ENCODE data around the gene GLT8D2.

GLT8D2 gene

DNA sequence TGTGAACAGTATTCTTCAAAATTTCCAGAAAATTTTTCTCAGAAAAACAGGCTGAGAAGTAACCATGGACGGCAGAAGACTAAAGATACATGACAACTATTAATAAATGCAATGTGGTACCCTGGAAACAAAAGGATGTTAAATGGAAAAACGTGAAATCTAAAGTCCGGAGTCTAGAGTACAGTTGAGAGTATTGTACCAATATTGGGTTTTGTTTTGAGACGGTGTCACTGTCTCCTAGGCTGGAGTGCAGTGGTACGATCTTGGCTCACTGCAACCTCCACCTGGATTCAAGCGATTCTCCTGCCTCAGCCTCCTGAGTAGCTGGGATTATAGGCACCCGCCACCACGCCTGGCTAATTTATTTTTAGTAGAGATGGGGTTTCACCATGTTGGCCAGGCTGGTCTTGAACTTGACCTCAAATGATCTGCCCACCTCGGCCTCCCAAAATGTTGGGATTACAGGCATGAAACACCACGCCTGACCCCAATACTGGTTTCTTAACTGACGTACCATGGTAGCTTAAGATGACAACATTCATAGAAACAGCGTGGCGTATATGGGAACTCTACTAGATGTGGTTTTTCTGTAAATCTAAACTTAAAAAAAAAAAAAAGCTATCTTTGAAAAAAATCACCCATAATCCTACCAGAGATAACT is 101.1 kb downstream of the GLT8D2 start:
- no peak for DNase-seq (ENCODE audit: low read depth)

DNA sequence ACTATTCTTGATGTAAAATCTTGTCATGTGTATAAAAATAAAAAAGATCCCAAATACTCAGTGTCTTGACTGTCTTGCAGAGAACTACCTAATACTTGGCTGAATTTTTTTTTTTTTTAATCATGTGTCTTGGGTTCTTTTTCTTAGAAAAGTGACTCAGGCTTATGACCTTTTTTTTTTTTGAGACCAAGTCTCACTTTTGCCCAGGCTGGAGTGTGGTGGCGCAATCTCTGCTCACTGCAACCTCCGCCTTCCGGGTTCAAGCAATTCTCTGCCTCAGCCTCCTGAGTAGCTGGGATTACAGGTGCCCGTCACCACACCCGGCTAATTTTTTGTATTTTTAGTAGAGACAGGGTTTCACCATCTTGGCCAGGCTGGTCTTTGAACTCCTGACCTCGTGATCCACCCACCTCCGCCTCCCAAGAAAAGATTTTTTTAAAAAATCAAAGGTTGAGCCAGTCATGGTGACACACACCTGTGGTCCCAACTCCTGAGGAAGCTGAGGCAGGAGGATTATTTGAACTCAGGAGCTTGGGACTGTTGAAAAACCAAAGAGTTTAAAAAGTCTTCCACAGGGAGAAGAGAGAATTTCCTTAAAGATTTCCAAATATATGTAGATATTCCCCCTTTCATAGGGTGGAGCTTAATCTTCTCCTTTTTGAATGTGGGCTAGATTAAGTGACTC is 102.0 kb downstream of the GLT8D2 start:
- DNase-seq (ENCODE audit: low read depth), result no peak

DNA sequence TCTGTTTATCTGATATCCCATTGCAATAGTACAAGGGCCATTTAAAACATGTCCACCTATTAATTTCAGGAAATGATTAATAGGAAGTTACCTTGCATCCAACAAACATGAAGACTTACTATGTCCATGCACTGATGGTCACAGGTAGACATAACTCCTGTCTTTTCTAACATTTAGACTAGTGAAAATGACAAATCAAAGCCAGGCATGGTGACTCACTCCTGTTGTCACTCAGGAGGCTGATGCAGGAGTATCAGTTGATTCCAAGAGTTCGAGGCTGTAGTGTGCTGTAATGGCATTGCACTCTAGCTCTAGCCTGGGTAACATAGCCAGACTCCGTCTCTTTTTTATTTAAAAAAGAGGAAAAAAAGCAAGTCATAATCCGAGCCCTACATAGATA is 105.0 kb downstream of the GLT8D2 start:
- DNase-seq (ENCODE audit: low read depth), result no peak

Measured in stimulated activated CD8-positive, alpha-beta memory T cell treated with anti-CD3 and anti-CD28 coated beads, Interleukin-12 subunit alpha, Interleukin-12 subunit beta, amount 100 ng/mL, for 4 hours (primary cell).